SHP77 treated with DMSO at 0.1 percent for 48 hours (cell line): ENCODE data around the gene B3GALT5.
"Not testable (repeated sequence)": the region's sequence is repeated elsewhere in the genome, so short reads cannot be mapped to it uniquely, and the experiment has no call there.

Experiments
- DNase-seq: peaks from one replicate; lab custom pipeline; 2025; lab: John Stamatoyannopoulos, UW

B3GALT5 gene, protein sequence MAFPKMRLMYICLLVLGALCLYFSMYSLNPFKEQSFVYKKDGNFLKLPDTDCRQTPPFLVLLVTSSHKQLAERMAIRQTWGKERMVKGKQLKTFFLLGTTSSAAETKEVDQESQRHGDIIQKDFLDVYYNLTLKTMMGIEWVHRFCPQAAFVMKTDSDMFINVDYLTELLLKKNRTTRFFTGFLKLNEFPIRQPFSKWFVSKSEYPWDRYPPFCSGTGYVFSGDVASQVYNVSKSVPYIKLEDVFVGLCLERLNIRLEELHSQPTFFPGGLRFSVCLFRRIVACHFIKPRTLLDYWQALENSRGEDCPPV

DNA sequence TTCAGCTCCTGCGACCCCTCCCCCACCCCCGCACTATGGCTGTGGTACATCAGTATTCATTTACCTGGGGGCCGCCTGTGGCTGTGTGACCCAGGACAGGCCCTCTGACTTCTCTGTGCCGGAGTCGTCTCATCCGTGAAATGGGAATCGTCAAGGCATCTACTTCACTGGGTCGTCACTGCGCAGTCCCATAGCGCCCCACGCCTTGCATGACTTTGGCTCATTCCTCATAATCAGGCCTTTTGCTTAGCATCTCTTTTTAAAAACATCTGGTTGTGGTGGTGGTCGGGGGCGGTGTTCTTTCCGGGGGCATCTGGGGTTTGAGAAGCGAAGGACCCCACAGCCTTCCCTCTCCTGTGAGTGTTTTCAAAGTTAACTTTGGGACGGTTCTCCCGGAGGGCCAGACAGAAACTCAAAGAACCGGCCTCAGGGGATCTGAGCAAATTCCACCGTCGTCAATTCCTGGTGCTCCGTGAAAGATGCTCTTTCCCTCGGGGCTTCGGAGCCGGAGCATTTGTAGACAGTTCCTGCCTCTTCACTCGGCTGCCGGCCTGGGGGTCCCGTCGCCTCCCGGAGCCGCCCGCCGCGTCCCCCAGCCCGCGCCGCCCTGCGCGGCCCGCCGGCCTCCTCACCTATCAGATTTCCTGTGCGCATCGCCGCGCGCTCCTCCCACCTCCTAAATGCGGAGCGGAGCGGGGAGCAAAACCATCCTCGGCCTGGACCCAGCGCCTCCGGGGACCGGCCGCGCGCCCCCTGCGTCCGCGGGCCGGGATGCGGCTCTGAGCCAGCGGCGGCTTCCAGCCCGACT is at the start of gene B3GALT5:
B3GALT5 (plus strand) TSS at position 708 of the 808 bp plus-strand sequence. CDS start 47,620 bp downstream, outside the sequence.
- no peak for DNase-seq

DNA sequence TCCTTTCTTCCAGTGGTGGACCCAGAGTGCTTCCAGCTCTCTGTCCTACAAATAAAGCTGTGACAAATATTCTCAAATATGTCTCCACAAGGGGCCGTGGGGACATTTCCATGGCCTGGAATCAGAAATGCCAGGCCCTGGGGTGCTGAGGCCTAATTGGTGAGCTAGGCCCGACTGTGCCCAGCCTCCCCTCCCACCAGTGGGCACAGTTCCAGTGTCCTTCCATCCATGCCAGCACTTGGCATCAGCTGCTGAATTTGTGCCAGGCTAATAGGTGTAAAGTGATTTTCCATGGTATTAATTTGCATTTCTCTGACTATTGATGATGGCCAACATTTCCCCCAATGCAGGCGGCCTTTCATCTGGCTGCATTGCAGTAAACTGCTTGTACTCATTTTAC is 48.5 kb upstream of the B3GALT5 start:
- no peak for DNase-seq

DNA sequence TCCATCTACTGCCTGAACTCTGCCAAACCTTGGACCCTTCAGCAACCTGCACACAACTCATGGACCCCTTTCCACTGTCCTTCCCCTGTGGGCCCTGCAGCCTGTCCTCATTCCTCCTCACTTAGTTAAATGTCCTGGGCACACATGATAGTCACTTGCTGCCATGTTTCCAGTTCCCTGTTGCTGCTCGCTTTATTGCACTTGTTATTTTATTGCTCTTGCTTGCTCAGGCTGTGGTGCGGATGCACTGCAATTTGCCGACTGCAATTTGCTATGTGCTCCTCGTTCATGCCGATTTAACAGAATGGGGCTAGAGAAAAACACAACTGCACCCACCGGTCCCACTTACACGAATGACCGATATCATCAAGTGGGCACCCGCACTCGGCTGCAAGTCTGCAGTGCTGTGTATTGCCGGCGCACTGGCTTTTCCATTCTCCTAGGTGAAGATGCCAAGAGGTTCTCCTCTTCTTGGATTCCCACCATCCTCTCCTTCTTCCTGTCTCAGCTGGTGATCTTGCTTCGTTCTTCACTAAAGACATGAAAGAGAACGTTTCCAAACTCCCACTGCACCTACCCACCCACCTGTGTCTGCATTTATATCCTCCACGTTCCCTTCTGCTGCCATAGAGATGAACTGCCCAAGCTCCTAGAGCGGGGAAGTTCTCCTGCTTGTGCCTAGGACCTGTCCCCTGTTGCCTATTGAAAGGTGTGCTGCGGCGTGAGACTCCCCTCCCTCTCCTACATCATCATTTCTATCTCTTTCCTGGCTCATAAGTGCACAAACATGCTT is 45.4 kb upstream of the B3GALT5 start:
- DNase-seq: no peak

DNA sequence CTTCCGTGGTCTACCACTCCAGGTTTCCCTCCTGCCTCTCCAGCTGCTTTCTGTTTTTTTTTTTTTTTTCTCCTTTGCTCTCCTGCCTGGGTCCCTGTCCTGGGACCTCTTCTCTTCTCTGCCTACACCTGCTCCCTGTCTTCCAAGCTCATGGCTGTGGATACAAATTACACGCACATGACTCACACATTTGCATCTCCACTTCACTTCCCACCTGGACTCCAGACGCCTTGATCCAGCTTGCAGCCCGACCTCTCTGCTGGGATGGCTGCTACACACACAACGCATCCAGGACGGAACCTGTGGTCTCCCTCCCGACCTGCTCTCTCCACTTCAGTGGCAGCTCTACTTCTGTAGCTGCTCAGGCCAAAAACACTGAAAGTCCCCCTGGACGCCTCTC is 44.4 kb upstream of the B3GALT5 start:
- DNase-seq: peak; percentile 36

DNA sequence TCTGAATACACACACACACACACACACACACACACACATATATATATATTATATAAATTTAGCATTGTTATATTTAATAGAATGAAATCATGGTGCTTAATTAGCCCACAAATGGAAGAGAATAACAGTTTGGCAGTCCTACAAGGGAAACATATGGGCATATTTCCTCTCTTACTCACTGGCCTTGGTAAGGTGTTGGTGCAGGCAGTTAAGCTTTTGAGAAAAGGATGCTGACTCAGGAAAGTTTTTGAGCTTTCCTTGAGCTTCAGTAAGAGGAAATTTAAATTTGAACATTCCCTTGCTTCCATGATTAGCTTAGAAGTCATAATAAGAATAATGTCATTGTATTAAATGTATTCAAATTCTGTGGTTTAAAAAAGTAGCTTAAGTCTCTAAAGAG is 37.0 kb upstream of the B3GALT5 start:
- no peak for DNase-seq

DNA sequence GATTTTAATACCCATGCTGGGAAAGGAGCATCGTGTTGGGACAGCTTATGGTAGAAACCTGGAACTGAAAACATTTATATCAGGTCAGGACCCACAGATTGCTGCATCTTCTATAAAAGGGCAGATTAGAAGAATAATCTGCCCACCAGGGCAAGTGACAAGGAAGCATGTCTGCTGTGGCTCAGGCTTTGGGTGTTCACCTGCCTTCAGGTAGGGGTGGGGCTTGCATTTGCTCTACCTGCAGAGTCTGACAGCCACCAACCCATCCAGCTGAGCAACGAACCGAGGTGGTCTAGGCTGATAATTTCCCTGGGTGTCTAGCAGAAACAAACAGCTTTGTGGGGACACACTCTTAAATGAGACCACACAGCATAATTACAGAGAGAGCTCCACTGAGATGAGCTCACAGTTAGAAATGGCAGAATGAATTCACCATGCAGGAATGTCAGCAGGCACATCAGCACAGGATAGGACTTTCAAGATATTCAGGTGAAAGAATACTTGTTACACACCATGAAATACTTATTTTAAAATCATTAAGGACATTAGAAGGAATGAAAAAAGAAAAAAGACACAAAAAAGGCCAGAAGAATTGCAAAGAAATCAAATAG is 36.1 kb upstream of the B3GALT5 start:
- no peak for DNase-seq

DNA sequence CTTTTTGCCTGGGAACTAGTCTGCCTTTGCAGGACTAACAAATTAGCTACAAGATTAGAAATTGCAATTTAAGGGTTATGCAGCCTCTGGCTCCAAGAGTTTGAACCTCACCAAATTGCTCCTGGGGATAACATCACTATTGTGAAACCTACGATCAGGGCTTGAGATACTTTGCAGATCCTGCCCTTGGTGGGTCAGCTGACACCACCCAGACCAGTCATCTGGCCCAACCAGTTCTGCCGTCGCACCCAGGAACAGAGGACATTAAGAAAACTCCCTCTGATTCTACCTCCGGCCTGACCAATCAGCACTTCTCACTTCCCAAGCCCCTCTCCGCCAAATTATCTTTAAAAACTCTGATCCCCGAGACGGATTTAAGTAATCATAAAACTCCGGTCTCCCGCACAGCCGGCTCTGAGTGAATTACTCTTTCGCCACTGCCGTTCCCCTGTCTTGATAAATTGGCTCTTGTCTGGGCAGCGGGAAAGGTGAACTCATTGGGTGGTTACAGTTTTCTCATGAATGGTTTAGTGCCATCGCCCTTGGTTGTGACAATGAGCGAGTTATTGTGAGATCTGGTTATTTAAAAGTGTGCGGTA is 32.9 kb upstream of the B3GALT5 start:
- DNase-seq: no peak

DNA sequence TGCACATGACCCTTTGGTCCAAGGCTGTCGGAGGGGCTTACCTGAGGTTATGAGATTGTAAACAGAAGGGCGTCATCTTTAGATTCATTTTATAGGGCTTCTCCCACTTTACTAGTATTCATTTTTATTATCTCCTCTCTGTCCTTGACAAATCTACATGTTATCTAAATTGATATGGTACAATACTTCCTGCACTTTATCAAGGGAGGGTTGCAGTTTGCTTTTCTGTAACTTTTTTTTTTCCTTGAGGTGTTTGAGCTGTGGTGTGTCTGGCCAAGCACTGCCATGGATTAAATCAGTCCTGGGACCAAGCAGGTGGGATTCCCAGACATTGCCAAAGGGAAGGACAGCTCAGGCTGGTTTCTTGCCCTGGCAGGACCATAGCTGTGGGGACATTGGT is 32.0 kb upstream of the B3GALT5 start:
- no peak for DNase-seq

DNA sequence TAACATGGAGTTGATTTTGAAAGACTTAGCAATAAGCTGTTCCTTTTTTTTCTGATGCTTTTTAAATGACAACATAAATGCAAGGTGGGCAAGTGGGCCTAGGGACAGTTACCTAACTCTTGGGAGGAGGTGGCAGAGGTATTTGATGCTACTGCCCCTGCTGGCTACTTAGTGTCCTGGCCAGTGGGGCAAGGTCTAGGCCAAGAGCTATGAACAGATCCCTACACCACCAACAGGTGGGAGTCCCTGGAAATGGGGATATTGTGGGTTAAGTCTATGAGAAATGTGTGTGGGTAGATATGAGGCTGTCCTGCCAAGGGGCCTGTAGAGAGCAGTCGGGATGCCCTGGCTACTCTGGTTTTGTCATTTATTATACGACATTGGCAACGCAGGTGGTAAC is 31.3 kb upstream of the B3GALT5 start:
- DNase-seq: no peak

DNA sequence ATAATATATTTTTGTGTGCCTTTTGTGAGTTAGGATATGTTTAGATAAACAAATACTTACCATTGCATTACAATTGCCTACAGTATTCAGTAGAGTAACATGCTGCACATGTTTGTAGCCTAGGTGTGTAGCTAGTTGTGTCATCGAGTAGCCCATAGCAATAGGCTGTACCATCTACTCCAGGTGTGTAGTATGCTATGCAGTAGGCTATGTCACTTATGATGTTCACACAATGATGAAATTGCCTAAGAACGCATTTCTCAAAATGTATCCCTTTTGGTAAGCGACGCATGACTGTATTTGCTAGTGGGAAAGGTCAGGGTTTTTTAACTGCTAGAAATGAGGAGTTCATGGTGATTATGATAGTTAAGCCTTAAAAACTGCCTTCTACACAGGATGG is 30.0 kb upstream of the B3GALT5 start:
- DNase-seq: no peak

DNA sequence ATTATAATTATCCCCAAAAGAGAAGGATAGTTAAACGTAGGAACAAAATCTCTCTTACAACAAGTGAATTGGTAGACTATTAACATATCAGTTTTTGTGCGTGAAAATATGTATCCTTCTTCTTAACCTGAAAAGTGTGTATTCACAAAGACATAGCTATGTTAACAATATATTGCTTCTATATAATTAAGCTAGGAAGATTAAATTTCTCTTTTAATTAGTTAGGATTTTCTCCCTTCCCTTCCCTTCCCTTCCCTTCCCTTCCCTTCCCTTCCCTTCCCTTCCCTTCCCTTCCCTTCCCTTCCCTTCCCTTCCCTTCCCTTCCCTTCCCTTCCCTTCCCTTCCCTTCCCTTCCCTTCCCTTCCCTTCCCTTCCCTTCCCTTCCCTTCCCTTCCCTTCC is 29.2 kb upstream of the B3GALT5 start:
- DNase-seq: not testable (repeated sequence)

DNA sequence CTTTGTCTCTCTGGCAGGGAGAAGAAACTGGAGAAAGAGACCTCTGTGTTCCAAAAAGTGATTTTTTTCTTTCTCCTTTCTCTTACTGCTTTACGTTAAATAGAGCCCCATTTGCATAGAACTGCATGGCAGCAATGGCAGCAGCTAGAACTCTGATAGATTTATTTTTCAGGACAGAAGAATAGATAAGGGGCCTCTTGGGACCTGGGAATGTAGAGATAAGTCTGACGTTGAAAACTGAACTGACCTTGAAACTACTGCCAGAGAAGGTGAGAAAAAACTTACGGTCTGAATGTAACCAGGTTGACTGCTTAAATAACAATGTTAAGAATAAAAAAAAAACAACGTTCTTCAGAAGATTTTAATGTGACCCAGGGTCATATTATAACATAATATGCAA is 25.4 kb upstream of the B3GALT5 start:
- no peak for DNase-seq

DNA sequence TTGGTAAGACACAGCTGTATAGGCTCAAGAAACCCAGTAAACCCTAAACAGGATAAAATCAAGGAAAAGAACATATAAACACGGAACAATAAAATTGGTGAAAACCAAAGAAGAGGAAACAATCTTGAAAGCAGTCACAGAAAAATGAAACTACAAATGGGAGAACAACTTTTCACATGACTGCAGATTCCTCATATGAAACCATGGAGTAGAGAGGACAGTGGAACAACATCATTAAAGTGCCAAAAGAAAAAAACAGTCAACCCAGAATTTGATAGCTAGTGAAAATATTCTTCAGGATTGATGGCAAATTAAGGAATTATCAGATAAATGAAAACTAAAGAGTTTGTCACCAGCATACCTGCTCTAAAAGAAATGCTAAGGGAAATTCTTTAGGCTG is 23.9 kb upstream of the B3GALT5 start:
- DNase-seq: no peak

DNA sequence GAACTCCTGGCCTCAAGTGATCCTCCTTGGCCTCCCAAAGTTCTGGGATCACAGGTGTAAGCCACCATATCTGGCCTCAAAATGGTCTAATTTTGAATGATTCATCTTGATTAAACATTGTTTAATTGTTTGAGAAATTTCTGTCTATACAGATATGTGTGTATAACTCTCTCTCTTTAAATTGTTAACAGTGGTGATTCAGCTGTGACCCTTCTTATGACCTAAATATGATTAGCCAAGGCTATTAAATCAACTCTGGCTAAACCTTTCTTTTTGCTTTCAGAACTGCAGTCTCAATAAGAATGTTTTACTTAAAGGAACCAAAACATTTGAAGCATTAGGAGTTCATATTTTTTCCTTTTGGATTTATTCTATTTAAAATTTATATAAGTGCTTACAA is 19.2 kb upstream of the B3GALT5 start:
- DNase-seq: no peak

DNA sequence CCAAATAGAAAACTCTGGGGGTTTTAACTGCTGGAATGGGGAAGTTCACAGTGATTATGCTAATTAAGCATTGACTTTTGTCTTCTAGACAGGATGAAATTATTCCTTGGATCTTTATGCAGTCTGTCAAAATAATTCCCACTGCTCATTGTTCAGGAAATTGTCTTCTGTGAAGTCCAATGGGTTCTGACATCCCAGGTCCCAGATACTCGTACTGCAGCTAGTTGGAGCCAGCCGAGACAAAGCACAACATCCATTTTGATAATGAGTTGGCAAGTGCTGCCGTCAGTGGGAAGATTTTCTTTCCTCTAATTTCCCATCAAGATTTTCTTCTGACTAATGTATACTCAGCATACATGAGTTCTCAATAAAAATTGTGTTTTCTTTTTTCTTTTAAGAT is 17.3 kb upstream of the B3GALT5 start:
- DNase-seq: no peak

DNA sequence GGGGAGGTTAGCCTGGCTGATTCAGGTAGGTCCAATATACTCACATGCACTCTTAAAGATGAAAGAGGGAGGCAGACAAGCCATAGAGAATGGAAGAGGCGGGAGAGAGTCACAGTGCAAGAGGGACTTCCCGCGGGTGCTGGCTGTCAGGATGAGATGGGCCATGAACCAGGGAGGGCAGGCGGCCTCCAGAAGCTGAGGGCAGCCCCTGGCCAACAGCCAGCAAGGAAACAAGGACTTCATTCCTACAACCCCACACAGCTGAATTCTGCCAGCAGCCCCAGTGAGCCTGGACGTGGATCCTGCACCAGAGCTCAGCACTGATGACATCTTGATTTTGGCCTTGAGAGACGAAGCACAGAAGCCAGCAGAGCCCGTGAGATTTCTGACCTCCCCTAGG is 15.1 kb upstream of the B3GALT5 start:
- no peak for DNase-seq

DNA sequence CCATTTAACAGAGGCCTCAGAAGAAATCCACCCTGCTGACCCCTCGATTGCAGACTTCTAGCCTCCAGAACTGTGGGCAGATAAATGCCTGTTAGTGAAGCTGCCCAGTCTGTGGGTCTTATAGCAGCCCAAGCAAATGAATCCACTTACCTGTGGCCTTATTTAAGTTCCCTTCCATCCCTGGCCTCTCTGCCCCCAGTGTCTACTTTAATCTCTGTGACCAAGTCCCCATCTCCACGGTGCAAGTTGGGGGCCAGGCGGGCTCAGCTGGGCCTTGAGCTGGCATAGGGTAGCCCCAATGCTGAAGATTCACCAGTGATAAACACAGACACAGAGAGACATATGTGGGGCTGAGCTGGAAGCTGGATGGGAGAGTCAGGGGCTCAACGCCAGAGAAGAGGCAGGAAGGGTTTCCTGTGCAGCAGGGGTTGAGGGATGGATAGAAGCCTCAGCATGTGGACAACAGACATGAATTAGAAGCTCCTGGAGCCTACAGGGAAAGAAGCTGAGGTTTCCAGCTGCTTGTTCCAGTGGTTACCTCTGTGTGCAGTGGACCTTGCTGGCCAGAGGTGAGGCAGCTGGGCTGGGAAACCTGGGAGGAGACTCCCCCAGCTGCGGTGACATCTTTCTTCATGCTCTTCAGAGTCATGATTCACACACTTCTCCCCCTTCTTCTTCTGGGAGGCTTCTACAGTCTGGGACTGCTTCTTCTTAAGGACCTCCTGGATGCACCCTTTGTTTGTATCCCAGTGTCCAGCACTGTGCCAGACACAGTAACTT is 13.4 kb upstream of the B3GALT5 start:
- DNase-seq: no peak

DNA sequence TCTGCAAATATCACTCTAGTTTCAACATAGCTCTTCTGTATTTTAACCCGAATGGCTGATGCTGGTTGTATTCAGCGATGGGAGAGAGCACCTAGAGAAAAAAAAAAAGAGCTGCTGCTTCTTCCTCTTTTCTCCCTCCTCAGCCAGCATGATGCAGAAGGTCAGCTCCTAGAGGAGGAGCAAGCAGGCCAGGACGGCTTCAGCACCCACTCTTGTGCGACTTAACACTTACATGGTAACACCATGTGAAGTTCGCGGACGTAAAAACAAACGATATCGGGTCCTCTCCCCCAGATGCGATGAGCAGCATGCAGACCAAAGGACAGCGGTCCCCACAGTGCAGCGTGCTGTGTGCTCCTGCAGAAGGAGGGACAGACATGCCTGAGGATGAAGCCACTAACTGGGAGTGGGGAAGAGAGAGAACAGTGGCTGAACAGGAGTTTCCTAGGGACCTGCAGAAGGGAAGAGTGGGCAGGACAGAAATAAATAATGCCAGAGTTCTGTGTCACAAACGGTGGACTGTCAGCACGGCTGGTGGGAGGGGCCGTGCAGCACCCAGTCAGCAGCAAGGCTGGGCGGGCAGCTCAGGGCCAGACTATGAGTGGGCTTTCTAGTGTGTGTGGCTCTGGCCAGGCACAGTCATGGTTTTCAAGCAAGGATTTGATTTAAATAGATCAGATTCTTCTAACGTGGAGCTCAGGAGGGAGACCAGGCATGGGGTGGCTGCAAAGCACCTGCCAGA is 11.4 kb upstream of the B3GALT5 start:
- no peak for DNase-seq

DNA sequence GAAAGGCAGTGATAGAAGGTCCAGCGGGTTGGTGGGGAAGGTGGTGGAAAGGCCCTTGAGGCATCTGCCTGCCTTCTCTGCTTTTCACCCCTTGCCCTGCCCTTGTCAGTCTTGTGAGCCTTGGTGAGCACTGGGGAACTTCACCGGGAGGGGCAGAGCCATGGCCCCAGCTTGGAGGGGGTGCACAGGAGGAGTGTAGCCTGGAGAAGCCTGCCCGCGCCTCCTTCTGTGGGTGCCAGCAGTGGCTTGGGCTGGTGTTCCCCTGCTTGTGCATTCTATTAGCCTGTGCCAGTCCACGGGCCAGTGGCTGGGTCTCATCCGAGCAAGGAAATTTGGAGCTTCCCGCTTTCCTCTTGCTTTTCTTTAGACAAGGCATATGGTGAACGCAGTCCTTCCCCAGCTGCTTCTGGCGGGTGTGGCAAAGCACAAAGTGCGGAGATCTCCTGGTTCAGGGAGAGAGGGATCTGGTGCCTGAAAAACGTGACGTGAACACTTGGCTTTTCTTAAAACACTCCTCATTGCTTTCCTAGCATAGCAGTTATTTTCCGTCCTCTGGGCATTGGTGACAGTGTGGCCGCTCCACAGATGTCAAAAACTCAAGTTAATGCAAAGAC is 10.6 kb upstream of the B3GALT5 start:
- DNase-seq: no peak

DNA sequence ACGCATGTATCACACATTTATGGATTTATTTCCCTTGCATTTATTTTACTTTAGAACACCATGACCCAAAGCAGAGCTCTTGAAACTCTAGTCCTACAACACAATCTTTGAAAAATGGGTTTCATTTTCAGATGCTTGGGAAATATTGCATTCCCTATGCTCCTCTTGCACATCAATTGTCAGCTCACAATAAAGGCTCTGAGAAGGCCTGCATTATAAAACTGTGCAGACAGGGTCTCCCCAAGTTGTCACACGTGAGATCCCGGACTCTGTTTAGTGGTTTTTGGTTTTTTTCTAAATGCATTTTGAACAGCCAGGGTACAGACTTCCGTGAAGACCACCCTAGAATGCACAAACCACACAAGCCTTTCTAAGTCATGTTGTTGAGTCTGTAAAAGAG is 9.9 kb upstream of the B3GALT5 start:
- DNase-seq: no peak
